ENCODE data around the gene TMC3.

TMC3 gene

GRCh38 chr15:81373775-81374395, at the start of gene TMC3:
Gene TMC3 (minus strand): TSS chr15:81374213. CDS start chr15:81374077, 136 bp downstream.
- no peak for DNase-seq

GRCh38 chr15:81421461-81421860, 47.4 kb upstream of the TMC3 start:
- no peak for DNase-seq

GRCh38 chr15:81419332-81419943, 45.4 kb upstream of the TMC3 start:
- DNase-seq = no peak

- no peak for DNase-seq
These were observed 44.9 kb upstream of the TMC3 start for GRCh38 chr15:81418891-81419290.

GRCh38 chr15:81418444-81418843, 44.4 kb upstream of the TMC3 start:
- no peak for DNase-seq

- DNase-seq = peak; percentile 84
These were observed 40.4 kb upstream of the TMC3 start for GRCh38 chr15:81414274-81414968.

GRCh38 chr15:81413851-81414250, 39.8 kb upstream of the TMC3 start:
- DNase-seq = no peak

GRCh38 chr15:81411969-81412633, 38.1 kb upstream of the TMC3 start:
- DNase-seq = no peak

GRCh38 chr15:81411051-81411450, 37.0 kb upstream of the TMC3 start:
- no peak for DNase-seq

GRCh38 chr15:81410318-81410753, 36.3 kb upstream of the TMC3 start:
- DNase-seq = peak; percentile 54

GRCh38 chr15:81407718-81408117, 33.7 kb upstream of the TMC3 start:
- no peak for DNase-seq

GRCh38 chr15:81407176-81407575, 33.2 kb upstream of the TMC3 start:
- no peak for DNase-seq

- DNase-seq = peak; percentile 18
These were observed 26.7 kb upstream of the TMC3 start for GRCh38 chr15:81400640-81401236.

- DNase-seq = no peak
These were observed 25.0 kb upstream of the TMC3 start for GRCh38 chr15:81398910-81399551.

GRCh38 chr15:81398456-81398855, 24.4 kb upstream of the TMC3 start:
- DNase-seq = no peak

- DNase-seq = no peak
These were observed 20.6 kb upstream of the TMC3 start for GRCh38 chr15:81394603-81395002.

GRCh38 chr15:81391657-81392056, 17.6 kb upstream of the TMC3 start:
- DNase-seq = no peak

- no peak for DNase-seq
These were observed 14.4 kb upstream of the TMC3 start for GRCh38 chr15:81388436-81388770.

- DNase-seq = no peak
These were observed 13.8 kb upstream of the TMC3 start for GRCh38 chr15:81387621-81388435.

GRCh38 chr15:81386947-81387346, 12.9 kb upstream of the TMC3 start:
- DNase-seq = no peak

- no peak for DNase-seq
These were observed 11.7 kb upstream of the TMC3 start for GRCh38 chr15:81385721-81386076.

All from KG1 (cell line).